Measurements from ENCODE around the gene RALGPS2.

Gene RALGPS2

GRCh38 chr1:178927003-178927402, 202.0 kb downstream of the RALGPS2 start:
- DNase-seq: no peak

- DNase-seq: no peak
Observed at GRCh38 chr1:178928041-178928440, 203.0 kb downstream of the RALGPS2 start.

- no peak for DNase-seq
Observed at GRCh38 chr1:178928976-178929375, 203.9 kb downstream of the RALGPS2 start.

- DNase-seq: no peak
Observed at GRCh38 chr1:178931858-178932551, 207.0 kb downstream of the RALGPS2 start.

- no peak for DNase-seq
Observed at GRCh38 chr1:178932552-178932906, 207.5 kb downstream of the RALGPS2 start.

GRCh38 chr1:178933105-178933561, 208.1 kb downstream of the RALGPS2 start:
- no peak for DNase-seq

- no peak for DNase-seq
Observed at GRCh38 chr1:178933709-178934490, 208.9 kb downstream of the RALGPS2 start.

GRCh38 chr1:178934546-178934945, 209.5 kb downstream of the RALGPS2 start:
- no peak for DNase-seq

GRCh38 chr1:178935610-178936009, 210.6 kb downstream of the RALGPS2 start:
- no peak for DNase-seq

GRCh38 chr1:178937695-178938094, 212.7 kb downstream of the RALGPS2 start:
- no peak for DNase-seq

- DNase-seq: no peak
Observed at GRCh38 chr1:178938101-178938958, 213.3 kb downstream of the RALGPS2 start.

GRCh38 chr1:178938959-178939317, 213.9 kb downstream of the RALGPS2 start:
- no peak for DNase-seq

- no peak for DNase-seq
Observed at GRCh38 chr1:178939338-178940067, 214.5 kb downstream of the RALGPS2 start.

- no peak for DNase-seq
Observed at GRCh38 chr1:178940068-178940765, 215.2 kb downstream of the RALGPS2 start.

- no peak for DNase-seq
Observed at GRCh38 chr1:178941261-178941689, 216.2 kb downstream of the RALGPS2 start.

GRCh38 chr1:178941849-178942248, 216.8 kb downstream of the RALGPS2 start:
- DNase-seq: no peak

- no peak for DNase-seq
Observed at GRCh38 chr1:178942285-178943198, 217.5 kb downstream of the RALGPS2 start.

GRCh38 chr1:178944729-178945128, 219.7 kb downstream of the RALGPS2 start:
- no peak for DNase-seq

- DNase-seq: no peak
Observed at GRCh38 chr1:178945763-178946266, 220.8 kb downstream of the RALGPS2 start.

GRCh38 chr1:178946416-178946815, 221.4 kb downstream of the RALGPS2 start:
- no peak for DNase-seq
